Epithelial cell of proximal tubule (primary cell): Measurements from ENCODE around the gene SLC4A2. TPM values are rescaled to one million over a fixed set of nuclear protein-coding genes. Genes with fewer than 3 reads are reported as not detected.

Experiments
- DNase-seq: peaks from one replicate; pipeline ENCODE4 v3.0.0-alpha.2; 2011; ENCODE audit warnings: low read depth
- H3K4me3 ChIP-seq: 2 replicates; pipeline ENCODE4 v1.5.1; 2011; ENCODE audit warnings: low read depth, mild to moderate bottlenecking, low read length
- total RNA-seq: library from RNA; depleted of rRNA; stranded (reverse); fragments of >200 nt; gene quantifications from 2 replicates; pipeline ENCODE4 v1.2.3, GENCODE V29; 2015
- TF ChIP-seq, protein P1 (sequence below): conservative IDR thresholded peaks from 2 replicates; pipeline ENCODE4 v1.5.1; 2012; ENCODE audit warnings: low read depth, mild to moderate bottlenecking, low read length

Gene SLC4A2
- total RNA-seq, 1 donor from 2014 or later = 115 TPM

DNA sequence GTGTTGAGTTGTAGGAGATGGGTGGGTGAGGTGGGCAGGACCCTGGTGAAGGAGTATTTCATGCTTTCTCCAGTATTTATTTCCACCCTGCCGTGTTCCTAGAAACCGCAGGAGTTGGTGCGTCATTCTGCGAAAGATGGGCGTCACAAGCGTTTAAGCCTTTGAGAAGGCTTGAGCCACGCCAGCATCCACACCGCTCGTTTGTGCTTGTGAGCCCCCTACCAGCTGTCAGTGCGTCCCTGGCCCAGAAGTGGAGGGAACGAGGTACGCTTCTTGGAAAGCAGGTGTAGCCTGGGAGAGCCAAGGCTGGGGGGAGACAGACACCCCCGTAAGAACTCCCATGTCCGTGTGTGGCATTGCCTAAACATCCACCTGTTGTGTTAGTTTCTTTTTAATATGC lies 32.6 kb downstream of the SLC4A2 start:
- no peak for DNase-seq
- H3K4me3 ChIP-seq = no peak overlapping the region
- TF ChIP-seq, protein P1, sequence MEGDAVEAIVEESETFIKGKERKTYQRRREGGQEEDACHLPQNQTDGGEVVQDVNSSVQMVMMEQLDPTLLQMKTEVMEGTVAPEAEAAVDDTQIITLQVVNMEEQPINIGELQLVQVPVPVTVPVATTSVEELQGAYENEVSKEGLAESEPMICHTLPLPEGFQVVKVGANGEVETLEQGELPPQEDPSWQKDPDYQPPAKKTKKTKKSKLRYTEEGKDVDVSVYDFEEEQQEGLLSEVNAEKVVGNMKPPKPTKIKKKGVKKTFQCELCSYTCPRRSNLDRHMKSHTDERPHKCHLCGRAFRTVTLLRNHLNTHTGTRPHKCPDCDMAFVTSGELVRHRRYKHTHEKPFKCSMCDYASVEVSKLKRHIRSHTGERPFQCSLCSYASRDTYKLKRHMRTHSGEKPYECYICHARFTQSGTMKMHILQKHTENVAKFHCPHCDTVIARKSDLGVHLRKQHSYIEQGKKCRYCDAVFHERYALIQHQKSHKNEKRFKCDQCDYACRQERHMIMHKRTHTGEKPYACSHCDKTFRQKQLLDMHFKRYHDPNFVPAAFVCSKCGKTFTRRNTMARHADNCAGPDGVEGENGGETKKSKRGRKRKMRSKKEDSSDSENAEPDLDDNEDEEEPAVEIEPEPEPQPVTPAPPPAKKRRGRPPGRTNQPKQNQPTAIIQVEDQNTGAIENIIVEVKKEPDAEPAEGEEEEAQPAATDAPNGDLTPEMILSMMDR = no peak

DNA sequence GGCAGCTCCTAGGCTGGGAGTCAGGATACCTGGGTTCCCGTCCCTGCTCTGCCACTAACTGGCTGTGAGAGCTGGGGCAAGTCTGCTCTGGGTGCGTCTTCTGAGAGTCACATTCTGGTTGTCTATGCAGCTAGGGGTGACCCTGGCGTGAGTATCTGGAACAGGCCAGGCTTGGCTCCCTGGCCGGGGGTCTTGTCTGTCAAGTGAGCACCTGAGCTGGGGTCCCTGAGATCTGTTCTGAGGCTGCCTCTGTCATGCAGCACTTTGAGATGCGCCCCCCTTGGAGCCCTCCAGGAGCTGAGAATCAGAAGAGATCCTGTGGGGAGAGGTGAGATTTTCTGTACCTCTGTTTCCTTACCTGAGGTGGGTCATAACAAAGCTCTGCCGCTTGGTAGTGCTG lies 34.4 kb downstream of the SLC4A2 start:
- DNase-seq = no peak
- no peak overlapping the region for H3K4me3 ChIP-seq
- TF ChIP-seq, protein P1 = no peak

DNA sequence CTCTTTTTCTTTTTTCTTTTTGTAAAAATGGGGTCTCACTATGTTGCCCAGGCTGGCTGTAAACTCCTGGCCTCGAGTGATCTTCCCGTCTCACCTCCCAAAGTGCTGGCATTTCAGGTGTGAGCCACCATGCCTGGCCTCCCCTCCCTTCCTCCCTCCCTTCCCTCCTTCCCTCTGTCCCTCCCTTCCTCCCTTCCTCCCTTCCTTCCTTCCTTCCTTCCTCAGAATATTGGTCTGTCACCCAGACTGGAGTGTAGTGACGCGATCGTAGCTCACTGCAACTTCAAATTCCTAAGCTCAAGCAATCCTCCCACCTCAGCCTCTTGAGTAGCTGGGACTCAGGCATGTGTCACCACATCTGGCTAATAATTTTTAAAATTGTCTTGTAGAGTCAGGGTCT lies 35.3 kb downstream of the SLC4A2 start:
- H3K4me3 ChIP-seq = no peak overlapping the region
- DNase-seq = no peak
- TF ChIP-seq, protein P1 = no peak

DNA sequence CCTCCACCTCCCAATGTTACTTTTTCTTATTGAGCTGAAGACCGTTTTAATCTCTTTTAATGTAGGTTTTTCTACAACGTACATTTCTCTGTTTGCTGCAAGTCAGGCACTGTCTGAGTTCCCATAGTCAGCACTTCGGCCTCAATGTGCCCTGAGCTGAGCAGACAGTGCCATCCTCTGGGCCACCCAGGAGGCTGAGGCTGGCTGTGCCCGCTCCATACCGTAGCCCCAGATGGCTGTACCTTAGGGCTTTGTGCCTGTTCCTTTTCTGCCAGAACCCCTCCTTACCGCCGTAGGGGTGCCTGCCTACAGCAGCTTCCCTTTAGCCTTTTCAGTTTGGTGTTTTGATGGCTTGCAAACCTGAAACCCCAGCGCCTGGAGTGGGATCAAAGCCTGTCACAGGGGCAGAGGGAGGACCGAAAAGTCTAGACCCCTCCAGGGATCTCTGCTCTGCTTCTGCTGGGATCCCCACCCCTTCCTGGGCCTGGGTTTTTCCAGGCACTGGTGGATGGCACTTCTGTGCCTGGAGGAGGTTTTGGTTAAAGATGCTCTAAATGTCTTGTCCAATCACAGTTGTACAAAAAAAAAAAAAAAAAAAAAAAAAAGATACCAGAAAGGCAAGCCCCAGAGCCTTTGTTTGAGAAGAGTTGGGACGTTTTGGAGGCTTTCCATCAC lies 35.9 kb downstream of the SLC4A2 start:
- TF ChIP-seq, protein P1 = no peak
- H3K4me3 ChIP-seq = no peak overlapping the region
- DNase-seq = no peak

DNA sequence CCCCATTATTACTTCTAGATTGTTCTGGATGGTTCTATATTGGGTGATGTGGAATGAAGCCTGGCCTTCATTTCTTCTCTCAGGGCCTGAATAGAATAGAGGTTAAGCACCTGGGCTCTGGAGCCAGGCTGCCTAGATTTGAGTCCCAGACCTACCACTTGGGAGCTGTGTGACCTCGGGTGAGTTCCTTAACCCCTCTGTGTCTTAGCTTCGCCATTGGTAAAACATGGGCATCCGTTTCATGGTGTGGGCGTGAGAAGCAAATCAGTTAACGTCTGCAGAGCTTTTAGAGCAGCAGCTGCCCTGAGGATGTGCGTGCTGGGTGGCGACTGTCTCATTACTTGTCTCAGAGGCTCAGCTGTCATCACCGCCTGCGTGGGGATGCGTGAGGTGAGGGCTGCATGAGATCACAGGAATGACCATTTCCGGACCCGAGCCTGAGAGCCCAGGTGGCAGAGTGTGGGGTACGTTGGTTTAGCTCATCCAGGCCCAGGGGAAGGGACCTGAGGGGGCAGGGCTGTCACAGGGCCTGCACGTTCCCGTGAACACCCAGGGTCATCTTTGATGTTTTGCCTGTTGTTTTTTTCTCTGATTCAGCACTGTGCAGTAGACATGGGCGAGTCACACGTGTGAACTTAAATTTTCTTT lies 36.6 kb downstream of the SLC4A2 start:
- DNase-seq = no peak
- TF ChIP-seq, protein P1 = no peak
- H3K4me3 ChIP-seq = no peak overlapping the region

DNA sequence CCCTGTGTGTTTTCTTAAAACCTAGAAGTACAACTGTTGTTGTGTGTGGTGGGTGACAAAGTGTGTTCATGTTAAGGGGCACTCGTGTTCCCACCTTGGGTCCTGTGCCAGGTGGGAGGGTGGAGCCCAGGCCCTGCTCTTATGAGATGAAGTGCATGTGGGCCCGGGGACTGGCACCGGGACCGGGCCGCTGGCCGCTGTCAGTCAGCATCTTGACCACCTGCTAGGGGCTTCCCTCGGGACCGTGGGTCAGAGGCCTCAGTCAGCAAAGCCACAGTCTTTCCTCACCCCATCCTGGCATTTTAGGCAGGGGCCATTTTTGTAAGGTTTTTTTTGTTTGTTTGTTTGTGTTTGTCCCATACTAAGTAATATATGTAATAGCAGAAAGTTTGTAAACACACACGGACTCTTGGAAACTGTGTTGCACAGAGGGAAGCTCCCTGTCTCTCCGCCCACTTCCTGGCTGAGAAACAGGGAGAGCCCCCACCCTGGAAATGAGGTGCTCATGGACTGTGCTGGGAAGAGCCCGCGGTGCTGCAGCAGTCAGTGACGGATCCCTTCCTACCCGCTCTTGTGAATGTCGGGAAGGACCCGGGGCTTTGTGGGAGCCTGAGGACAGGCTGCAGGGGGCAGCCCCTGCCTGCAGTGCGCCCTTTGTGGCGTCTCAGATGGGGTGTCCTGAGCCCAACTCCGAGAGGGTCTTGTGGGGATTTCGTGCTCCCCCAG lies 40.3 kb downstream of the SLC4A2 start:
- no peak overlapping the region for H3K4me3 ChIP-seq
- no peak for DNase-seq
- TF ChIP-seq, protein P1 = no peak

DNA sequence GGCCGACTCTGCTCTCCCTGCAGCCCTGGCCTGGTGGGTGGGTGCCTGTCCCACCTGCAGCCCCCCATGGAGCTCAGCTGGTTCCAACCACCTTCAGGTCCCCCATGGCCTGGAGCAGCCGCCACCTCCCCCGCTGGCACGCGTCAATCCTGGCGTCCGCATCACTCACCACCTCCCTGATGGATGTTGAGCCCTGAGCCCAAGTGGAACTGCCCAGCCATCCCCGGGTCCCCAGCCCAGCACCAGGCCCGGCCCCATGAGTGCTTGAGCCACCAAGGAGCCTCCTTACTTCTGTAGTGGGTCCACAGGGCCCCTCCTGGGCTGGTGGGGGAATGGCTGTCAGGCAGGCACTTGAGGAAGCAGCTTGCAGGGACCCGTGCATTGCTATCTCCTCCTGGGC lies 41.5 kb downstream of the SLC4A2 start:
- no peak overlapping the region for H3K4me3 ChIP-seq
- TF ChIP-seq, protein P1 = no peak
- DNase-seq = no peak
